Stimulated activated CD4-positive, alpha-beta T cell treated with anti-CD3 and anti-CD28 coated beads, Interleukin-1b, Interleukin-23, amount 100 ng/mL, for 48 hours (primary cell): ENCODE results near the gene KIR2DL1.
"Not testable (repeated sequence)": the region's sequence is repeated elsewhere in the genome, so short reads cannot be mapped to it uniquely, and the experiment has no call there.

Experiments
- DNase-seq: peaks from one replicate; pipeline ENCODE4 v3.0.0-alpha.2; 2020

KIR2DL1 gene

DNA sequence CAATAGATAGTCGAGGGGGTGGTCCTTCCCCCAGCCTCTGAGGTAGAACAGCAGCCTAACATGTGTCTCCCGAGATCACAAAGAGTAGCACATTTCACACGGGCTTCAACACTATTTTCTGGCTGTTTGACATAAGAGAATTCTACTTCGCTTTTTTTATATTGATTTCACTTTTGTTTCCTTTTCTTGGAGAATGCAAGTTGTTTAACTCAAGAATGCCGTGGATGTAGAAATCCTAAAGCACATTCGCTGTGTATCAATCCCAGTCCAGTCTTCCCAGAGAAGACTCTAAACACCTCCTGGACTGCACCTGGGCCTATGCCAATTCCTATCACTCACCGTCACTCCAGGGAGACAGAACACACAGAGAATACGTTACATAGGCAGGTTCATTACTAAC lies 58.5 kb downstream of the KIR2DL1 start:
- not testable (repeated sequence) for DNase-seq

DNA sequence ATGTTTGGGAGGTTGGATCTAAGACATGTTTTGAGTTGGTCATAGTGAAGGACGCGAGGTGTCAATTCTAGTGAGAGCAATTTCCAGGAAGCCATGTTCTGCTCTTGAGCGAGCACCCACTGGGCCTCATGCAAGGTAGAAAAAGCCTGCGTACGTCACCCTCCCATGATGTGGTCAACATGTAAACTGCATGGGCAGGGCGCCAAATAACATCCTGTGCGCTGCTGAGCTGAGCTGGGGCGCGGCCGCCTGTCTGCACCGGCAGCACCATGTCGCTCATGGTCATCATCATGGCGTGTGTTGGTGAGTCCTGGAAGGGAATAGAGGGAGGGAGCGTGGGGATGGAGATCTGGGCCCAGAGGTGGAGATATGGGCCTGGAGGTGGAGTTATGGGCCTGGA lies 62.9 kb downstream of the KIR2DL1 start, which contains the start of gene KIR2DS4:
Gene KIR2DS4 (plus strand): TSS at position 181 of the 400 bp plus-strand sequence.
- not testable (repeated sequence) for DNase-seq
